ENCODE data around the gene EGLN2. TPM values are rescaled to one million over a fixed set of nuclear protein-coding genes. Genes with fewer than 3 reads are reported as not detected.
A peak's percentile ranks its signal among the peaks of the same experiment; 100 is the strongest.
"Not testable (repeated sequence)": the region's sequence is repeated elsewhere in the genome, so short reads cannot be mapped to it uniquely, and the experiment has no call there.

The EGLN2 gene
- polyA plus RNA-seq, 1 donor (not counting 4 experiments of a cell fraction or from before 2014, with no cell fraction given): 31.6 TPM

DNA sequence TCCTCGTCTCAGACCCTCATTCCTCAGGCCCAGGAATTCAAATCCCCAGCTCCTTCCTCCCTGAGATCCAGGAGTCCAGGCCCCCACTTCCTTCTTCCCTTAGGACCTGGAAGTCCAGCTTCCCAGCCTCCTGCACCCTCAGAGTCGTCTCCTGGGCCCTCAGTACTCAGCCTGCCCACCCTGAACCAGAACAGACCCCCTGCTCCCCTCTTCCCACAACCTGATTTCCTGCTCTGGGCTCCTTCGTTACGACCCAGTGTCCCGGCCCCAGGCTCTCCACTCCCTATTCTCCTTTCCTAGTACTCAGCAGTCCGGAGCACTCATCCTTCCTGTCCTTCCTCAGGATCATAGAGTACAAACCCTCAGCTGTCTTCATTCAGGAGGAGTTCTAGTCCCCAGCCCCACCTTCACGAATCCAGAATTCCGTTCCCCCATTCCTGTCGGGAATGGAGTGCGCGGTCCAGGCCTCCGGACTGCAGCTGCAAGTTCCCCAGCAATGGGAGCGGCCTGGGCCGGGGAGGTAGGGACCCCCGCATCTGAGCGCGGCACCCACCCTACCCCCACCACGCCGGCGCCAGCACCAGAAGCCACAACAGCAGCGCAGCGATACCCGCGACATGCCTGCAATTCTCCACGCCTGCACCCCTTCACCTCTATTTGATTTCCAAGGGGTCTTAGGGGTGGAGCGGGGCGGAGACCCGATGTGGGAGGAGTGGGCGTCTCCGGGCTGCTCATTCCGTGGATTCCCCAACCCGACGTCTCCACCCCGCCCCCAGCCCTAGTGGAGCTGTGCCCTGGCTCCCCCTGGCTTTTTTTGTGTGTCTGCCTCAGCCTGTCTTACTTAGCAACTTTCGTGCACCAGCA, 12.7 kb downstream of the EGLN2 start:
- peak overlapping the region; percentile 22 for H3K9ac ChIP-seq (ENCODE audit: control insufficient read depth, extremely low read depth, insufficient read depth, low read length)
- no peak overlapping the region for H2AFZ ChIP-seq (ENCODE audit: control insufficient read depth, low read length)
- no peak overlapping the region for H3K27ac ChIP-seq (ENCODE audit: control insufficient read depth, insufficient read depth, low read length)
- H3K79me2 ChIP-seq (ENCODE audit: control insufficient read depth, insufficient read depth, low read length): peaks cover 3% of the 10 kb centered on the region
- no peaks in the 10 kb centered on the region for H3K9me3 ChIP-seq (ENCODE audit: control insufficient read depth, low read depth, low read length)
- dilution Hi-C loops (cut with MboI; ENCODE audit: extremely low pct_ligation_motif_present, low sequenced_read_pairs): no loop called here
- H3K4me3 ChIP-seq (ENCODE audit: control insufficient read depth in 2 of 3, extremely low read depth in 1 of 3, insufficient read depth in 2 of 3, low read depth in 1 of 3, low read length in 3 of 3): no peak overlapping the region
- H3K4me1 ChIP-seq (ENCODE audit: control insufficient read depth, extremely low read depth, insufficient read depth, low read length): peaks cover 18% of the 10 kb centered on the region
- H3K27me3 ChIP-seq (ENCODE audit: control insufficient read depth, extremely low read depth, insufficient read depth, low read length): no peaks in the 10 kb centered on the region
- H3K36me3 ChIP-seq (ENCODE audit: control insufficient read depth in 2 of 2, extremely low read depth in 1 of 2, insufficient read depth in 2 of 2, low read length in 2 of 2): peaks cover 15 to 16% of the 10 kb centered on the region in 2 experiments
- TF ChIP-seq, protein P1, sequence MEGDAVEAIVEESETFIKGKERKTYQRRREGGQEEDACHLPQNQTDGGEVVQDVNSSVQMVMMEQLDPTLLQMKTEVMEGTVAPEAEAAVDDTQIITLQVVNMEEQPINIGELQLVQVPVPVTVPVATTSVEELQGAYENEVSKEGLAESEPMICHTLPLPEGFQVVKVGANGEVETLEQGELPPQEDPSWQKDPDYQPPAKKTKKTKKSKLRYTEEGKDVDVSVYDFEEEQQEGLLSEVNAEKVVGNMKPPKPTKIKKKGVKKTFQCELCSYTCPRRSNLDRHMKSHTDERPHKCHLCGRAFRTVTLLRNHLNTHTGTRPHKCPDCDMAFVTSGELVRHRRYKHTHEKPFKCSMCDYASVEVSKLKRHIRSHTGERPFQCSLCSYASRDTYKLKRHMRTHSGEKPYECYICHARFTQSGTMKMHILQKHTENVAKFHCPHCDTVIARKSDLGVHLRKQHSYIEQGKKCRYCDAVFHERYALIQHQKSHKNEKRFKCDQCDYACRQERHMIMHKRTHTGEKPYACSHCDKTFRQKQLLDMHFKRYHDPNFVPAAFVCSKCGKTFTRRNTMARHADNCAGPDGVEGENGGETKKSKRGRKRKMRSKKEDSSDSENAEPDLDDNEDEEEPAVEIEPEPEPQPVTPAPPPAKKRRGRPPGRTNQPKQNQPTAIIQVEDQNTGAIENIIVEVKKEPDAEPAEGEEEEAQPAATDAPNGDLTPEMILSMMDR (optimal IDR thresholded peaks at IDR 0.05 in 1 of 3, IDR thresholded peaks at IDR 0.05 in 1 of 3, conservative IDR thresholded peaks at IDR 0.05 in 1 of 3; ENCODE audit: extremely low read depth in 1 of 3, insufficient read depth in 2 of 3, low read length in 3 of 3): no peak
- no peak for TF ChIP-seq EZH2 (IDR thresholded peaks at IDR 0.05; ENCODE audit: low read length)
- H3K4me2 ChIP-seq (ENCODE audit: control insufficient read depth, extremely low read depth, insufficient read depth, low read depth, low read length): peak overlapping the region; percentile 58
- peaks cover 4% of the 10 kb centered on the region for H4K20me1 ChIP-seq (ENCODE audit: control insufficient read depth, extremely low read depth, insufficient read depth, low read length)
- H3K9me1 ChIP-seq (ENCODE audit: control insufficient read depth, extremely low read depth, insufficient read depth, low read length): no peaks in the 10 kb centered on the region
- DNase-seq (ENCODE audit: low read depth, low spot score) (no peak), FAIRE-seq (no peak)

DNA sequence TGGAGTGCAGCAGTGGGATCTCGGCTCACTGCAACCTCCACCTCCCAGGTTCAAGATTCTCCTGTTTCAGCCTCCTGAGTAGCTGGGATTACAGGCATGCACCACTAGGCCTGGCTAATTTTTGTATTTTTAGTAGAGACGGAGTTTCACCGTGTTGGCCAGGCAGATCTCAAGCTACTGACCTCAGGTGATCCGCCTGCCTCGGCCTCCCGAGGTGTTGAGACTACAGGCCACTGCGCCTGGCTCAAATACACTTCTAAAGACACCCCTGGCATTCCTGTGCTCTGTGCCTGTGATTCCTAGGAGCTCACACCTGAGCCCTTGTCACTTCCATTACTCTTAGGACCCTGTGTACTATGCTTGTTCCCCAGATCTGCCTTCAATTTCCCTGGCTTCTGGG, 13.6 kb downstream of the EGLN2 start:
- H3K4me2 ChIP-seq (ENCODE audit: control insufficient read depth, extremely low read depth, insufficient read depth, low read depth, low read length); DNase-seq (ENCODE audit: low read depth, low spot score); H2AFZ ChIP-seq (ENCODE audit: control insufficient read depth, low read length); H4K20me1 ChIP-seq (ENCODE audit: control insufficient read depth, extremely low read depth, insufficient read depth, low read length); H3K4me3 ChIP-seq (ENCODE audit: control insufficient read depth in 2 of 3, extremely low read depth in 1 of 3, insufficient read depth in 2 of 3, low read depth in 1 of 3, low read length in 3 of 3); H3K9me1 ChIP-seq (ENCODE audit: control insufficient read depth, extremely low read depth, insufficient read depth, low read length); H3K9me3 ChIP-seq (ENCODE audit: control insufficient read depth, low read depth, low read length); H3K27ac ChIP-seq (ENCODE audit: control insufficient read depth, insufficient read depth, low read length); H3K79me2 ChIP-seq (ENCODE audit: control insufficient read depth, insufficient read depth, low read length); FAIRE-seq; H3K9ac ChIP-seq (ENCODE audit: control insufficient read depth, extremely low read depth, insufficient read depth, low read length); dilution Hi-C loops (cut with MboI; ENCODE audit: extremely low pct_ligation_motif_present, low sequenced_read_pairs); H3K27me3 ChIP-seq (ENCODE audit: control insufficient read depth, extremely low read depth, insufficient read depth, low read length): not testable (repeated sequence)
- peaks cover 17% of the 10 kb centered on the region for H3K4me1 ChIP-seq (ENCODE audit: control insufficient read depth, extremely low read depth, insufficient read depth, low read length)
- peaks cover 9 to 12% of the 10 kb centered on the region in 2 experiments for H3K36me3 ChIP-seq (ENCODE audit: control insufficient read depth in 2 of 2, extremely low read depth in 1 of 2, insufficient read depth in 2 of 2, low read length in 2 of 2)

Data from keratinocyte (primary cell).